GM21526 (cell line): ENCODE measurements around the gene RRP1.

ENCODE experiments used
- ATAC-seq: cut with Tn5 transposase; IDR thresholded peaks from one replicate; pipeline ENCODE4 v1.9.1; 2021; ENCODE audit warnings: moderate library complexity; ENCODE audit not compliant: unreplicated experiment, low FRiP score

The RRP1 gene

DNA sequence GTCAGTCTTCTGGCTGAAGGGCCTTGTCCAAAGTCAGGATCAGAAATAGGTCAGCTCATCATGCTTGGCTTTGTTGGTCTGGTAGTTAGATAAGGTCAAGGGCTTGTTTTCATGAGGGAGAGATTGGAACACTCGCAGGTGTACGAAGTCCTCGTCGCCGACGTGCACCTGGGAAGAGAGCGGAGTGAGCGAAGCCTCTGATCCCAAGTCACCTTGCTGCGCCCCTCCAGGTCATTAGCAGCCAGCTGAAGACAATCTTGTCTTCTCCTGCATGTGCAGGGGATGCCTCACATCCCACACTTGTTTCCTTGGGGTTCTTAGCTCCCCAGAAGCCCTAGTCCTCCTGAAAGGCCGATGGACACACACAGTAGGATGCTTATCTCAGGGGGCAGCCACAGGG lies 15.2 kb upstream of the RRP1 start:
- no peak for ATAC-seq

DNA sequence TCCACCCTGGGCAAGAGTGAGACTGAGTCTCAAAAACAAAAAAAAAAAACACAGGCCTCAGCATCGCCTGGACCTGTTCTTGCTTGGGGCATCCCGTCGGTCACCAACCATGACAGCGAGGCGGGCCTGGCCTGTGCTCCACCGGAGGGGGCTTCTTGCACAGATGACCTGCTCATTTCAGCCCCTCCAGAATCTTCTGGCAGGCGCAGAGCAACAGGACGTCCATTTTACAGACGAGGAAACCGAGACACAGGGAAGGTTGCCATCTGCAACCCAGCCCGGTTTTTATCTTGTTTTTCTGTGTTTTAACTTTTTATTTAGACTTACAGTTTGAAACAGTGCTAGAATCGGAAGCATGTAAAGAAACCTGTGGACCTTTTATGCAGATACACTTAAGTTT lies 14.2 kb upstream of the RRP1 start:
- no peak for ATAC-seq

DNA sequence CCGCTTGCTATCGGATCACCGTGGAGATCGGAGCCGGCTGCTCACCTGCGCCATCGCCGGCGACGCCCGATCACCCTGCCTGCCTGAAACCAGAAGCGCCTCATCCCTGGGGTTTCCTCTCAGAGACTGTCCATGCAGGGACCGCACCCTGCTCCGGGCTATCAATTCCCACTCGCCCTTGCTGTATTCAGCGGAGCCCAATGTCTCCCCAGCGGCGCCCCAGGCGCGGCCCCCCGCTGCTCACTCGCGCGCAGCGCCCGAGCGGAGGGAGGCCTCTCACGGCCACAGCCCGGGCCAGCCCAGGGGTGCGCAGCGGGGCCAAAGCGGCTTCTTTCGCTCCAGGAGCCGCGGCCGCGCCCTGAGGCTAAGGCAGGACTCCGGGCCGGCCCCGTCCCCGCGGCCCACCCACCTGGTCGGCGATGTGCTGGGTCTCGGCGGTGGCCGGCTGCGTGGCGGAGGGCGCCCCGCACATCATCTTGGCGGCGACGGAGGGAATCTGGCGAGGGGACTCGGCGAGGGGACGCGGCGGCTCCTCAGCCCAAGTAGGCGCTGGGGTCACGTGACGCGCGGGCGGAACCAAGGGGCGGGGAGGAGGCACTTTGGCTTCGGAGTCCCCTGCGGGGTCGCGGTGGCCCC lies 13.5 kb upstream of the RRP1 start, which contains the start of gene CSTB:
Gene CSTB (minus strand): TSS at position 514 of the 636 bp plus-strand sequence. CDS start 39 bp downstream, at position 475.
- ATAC-seq: peak; percentile 58

DNA sequence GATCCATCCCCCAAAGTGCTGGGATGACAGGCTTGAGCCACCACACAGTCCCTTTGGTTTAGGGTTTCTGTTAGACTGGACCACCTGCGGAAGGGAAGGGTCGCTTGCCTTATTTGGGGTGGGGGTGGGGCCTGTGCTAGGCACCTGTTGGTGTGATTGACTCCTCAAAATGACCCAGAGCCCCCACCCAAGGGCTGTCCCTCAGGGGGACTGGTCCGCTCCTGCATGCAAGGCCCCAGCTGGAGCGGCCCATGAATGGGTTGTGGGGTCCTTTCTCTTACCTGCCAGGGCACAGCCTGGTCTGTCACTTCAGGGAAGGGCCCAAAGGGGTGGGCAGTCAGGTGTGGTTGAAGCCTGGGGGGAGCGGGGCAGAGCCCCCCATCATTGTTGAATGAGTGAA lies 11.4 kb upstream of the RRP1 start:
- ATAC-seq: no peak

DNA sequence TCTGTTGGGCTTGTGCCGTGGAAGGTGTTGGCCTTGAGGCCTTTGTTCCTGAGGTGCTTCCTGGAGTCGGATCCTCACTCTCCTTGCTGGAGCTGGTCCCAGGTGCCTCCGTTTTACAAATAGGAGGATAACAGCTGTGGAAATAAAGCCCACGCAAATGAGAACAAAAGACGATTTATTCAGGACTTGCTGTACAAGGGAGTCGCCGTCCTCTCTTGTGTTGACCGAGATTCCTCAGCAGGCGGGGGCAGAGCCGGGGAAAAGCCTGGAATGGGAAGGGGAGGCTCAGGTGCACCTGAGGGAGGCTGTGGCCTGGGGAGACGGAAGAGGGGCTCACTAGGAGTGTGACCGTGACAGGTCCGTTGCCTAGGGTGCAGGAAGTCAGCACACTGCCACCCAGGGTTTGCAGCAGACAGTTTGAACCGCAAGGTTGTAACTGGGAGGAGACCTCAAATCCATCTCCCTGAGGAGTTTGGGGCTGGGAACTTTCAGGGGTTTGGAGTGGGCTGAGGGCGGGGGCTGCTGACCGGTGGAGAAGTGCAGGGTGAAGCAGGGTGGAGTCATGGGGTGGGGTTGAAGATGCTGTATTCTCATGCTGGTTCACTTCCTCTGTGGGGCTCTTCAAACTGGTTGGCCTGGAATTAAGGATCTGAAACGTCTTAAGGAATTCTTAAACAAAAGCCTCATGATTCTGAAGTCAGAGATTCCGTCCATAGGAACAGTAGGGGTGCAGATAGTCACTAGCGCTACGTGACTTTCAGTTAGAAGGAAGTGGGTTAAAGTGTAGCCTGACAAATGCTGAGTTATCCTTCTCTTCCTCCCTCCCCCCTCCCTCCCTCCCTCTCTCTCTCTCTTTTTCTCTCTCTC lies 10.7 kb upstream of the RRP1 start:
- no peak for ATAC-seq

DNA sequence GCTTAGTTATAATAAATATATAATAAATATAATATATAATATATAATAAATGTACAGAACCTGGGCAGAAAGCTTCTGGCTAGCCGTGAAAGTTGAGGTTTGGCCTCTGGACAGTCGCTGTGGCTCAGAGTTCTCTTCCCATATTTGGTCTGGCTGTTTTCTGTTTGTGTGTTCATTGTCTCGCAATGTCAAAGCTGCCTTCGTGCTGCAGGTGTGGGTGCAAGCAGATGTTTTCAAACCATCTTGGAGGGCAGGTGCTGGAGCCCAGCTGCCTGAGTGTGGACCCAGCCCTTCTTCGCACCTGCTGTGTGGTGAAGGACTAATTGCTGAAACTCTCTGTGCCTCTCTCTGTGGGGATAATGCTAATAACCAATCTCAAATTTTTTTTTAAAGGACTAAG lies 9.7 kb upstream of the RRP1 start:
- ATAC-seq: no peak

DNA sequence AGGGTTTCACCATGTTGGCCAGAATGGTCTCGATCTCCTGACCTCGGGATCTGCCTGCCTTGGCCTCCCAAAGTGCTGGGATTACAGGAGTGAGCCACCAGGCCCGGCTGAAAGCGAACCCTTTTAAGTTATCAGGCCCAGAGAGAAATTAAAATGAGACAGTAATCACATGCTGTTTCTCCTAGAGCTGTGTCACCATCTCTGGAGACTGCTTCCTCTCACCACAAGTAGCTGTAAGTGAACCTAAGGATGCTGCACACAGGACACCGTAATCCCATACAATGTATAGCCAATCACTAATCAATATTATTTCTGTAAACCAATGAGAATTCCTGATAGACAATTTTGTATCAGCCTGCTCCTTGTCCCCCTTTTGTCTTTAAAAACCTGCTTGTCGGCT lies 7.5 kb upstream of the RRP1 start:
- ATAC-seq: no peak

DNA sequence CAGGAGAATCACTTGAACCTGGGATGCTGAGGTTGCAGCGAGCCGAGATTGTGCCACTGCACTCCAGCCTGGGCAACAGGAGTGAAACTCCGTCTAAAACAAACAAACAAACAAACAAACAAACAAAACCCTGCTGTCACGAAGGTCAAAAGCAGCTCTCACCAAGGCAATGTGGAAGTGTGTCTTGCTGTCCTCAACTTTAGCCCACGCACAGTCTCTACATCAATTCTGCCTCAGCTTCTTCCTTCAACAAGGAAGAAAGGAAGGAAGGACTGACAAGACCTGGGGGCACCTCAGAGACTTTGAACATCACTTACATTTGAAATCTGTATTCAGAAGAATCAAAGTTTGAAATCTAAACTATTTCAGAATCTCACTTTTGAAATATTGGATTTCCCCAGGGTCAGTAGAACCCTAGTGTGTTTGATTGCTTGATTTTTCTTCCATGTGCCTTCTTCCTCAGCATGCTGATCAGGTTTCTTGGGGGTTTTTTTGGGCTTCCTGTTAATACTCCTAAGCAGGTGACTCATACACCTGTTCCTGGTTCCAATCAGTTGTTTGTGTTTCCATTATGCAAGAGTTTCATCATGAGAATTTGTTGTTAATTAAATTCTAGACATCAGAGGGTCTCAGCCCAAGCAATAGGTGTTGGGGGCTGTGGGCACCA lies 6.8 kb upstream of the RRP1 start:
- ATAC-seq: no peak

DNA sequence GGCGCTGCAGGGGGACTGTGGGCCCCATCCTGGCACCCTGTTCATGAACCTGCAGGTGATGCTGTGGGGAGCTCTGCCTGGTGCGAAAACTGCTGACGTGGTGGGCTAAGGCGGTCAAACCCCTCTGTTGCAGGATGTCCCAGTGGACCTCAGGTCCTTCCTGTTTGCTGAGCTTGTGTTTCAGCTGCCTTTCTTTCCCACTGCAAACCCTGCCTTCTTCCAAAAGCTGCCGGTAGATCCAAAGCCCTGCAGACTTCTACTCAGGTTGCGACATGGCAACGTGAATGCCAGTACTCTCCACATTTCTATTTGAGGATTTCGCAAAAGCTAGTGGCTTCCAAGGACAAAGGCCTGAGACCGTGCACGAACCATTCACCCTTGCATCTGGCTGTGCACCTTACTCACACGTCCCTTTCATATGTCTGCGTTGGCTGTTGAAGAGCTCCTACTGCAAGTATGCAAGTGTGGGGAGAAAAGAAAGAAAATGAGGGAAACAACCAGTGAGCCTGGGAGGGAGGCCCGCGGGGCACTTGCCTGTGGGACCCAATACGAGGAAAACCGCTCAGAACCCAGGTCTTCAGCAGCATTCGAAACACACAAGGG lies 6.2 kb upstream of the RRP1 start:
- no peak for ATAC-seq

DNA sequence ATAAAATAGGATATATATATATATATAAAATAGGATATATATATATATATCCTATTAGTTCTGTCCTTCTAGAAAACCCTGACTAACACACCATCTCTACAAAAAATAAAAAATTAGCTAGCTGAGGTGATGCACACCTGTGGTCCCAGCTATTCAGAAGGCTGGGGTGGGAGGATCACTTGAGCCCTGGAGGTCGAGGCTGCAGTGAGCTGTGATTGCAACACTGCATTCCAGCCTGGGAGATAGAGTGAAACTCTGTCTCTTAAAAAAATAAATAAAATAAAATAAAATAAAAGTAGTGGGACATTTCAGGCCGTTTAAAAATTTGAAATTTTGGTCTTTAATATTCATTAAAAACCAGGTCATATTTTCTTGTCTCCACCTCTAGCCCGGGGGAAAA lies 4.2 kb upstream of the RRP1 start:
- ATAC-seq: no peak

DNA sequence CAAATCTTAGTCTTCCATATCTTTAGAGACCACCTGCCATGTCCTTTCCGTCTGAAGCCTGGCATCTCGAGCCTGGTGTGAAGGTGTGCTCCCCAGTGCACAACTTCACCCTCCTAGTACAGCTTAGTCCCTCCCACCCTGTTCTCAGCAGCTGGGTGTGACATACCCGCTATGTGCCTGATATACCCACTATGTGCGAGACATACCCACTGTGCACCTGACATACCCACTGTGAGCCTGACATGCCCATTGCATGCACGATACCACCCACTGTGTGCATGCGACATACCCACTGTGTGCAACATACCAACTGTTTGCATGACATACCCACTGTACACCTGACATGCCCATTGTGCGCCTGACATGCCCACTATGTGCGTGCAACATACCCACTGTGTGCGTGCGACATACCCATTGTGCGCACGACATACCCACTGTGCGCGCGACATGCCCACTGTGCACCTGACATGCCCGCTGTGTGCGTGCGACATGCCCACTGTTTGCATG lies 3.0 kb upstream of the RRP1 start:
- no peak for ATAC-seq

DNA sequence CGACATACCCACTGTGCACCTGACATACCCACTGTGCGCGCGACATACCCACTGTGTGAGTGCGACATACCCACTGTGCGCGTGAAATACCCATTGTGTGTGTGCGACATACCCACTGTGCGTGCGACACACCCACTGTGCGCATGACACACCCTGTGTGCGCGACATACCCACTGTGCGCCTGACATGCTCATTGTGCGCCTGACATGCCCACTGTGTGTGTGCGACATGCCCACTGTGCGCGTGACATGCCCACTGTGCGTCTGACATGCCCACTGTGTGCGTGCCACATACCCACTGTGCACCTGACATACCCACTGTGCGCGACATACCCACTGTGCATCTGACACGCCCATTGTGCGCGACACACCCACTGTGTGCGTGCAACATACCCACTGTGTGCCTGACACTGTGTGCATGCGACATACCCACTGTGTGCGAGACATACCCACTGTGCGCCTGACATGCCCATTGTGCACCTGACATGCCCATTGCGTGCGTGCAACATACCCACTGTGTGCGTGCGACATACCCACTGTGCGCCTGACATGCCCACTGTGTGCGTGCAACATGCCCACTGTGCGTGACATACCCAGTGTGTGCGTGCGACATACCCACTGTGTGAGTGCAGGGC lies 2.5 kb upstream of the RRP1 start:
- no peak for ATAC-seq

DNA sequence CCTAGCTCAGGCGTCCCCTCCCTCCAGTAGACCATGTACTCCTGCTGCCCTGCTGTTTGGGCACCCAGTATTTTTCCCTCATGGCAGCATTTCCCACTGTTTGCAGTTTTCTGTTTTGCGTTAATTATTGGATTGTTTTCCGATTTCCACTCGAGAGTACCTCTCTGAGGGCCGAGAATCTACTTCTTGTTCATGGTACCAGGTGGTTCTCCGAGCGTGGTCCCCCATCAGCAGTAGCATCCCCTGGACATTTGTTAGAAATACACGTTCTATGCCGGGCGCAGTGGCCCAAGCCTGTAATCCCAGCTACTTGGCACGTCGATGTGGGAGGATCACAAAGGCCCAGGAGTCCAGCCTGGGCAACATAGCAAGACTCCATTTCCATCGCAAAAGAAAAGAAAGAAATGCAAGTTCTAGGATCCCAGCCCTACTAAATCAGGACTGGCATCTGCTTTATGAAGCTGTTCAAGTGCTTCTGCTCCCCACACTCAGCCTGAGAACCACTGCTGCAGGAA lies 690 bp downstream of the RRP1 start:
- no peak for ATAC-seq

DNA sequence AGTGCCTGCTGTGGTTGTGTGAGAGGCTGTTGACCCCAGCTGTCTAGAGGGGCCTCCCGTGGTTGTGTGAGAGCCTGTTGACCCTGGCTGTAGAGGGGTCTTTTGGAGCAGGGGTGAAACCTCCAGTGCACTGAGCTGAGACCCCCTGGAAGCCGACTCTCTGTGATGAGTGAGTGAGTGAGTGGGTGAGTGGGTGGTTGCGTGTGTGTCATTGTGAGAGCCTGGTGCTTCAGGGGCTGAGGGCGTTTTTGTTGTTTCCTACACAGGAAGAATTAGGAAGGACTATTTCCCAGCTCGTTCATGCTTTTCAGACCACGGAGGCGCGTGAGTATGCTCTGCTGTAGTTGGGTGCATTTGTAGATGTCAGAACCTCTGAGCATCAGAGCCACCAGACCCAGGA lies 3.0 kb downstream of the RRP1 start:
- no peak for ATAC-seq

DNA sequence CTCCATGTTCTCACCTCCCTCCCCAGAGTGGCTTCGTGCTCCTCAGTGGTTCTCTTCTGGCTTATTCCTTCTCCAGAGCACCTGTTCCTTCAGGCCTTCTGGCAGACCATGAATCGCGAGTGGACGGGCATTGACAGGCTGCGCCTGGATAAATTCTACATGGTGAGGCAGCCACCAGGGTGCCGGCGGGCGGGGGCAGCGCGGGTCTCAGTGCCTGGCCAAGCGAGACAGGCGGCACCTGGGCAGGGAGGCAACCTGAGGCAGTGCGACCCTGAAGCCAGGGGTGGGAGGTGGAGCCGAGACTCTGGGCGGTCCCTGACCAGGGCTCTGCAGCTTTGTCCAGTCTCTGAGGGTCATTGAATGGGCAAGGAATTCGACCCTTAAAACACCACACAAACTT lies 3.9 kb downstream of the RRP1 start:
- ATAC-seq: no peak

DNA sequence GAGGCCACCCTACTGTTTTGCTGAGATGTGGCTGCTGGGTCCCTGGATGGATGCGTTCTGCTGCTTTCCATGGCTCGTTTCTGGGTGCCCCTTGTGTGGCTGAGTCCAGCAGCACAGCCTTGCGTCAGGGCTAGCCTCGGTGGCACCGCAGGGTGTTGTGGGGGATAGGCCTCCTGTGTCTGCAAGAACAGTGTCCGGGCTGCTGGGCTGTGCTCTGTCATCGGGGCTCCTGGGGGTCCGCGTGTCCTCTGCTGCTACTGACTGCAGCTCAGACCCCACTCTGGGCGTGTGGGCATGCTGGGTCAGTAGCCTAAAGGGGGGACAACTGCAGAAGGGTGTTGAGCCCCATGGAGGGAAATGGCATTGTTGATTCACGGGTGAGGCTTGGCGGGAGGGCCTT lies 4.9 kb downstream of the RRP1 start:
- ATAC-seq: no peak

DNA sequence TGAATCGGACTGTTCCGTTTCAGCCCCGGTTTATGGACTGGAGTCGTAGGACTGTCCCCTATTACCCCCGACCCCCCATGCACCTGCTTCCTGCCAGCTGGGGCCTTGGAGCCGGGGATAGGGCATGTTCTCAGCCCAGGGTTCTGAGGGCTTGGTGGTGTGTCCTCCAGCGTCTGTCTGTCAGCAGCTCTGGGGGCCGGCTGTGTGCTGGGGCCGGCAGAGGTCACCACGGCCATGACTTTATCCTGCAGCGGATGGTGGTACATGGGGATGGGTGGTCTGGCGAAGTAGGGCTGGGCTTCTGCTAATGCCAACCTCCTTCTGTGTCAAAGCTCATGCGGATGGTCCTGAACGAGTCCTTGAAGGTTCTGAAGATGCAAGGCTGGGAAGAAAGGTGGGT lies 5.5 kb downstream of the RRP1 start:
- ATAC-seq: no peak

DNA sequence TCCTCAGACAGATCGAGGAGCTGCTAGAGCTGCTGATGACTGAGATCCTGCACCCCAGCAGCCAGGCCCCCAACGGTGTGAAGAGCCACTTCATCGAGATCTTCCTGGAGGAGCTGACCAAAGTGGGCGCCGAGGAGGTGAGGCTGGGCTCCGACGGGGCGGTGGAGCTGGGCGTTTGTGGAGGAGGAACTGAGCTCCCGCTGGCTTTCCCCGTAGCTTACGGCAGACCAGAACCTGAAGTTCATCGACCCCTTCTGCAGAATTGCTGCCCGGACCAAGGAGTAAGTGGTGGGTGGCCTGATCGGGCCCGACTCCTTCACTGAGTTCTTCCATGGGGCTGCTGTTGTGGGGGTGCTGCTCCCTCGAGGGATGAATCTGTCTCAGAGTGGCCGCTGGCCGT lies 8.0 kb downstream of the RRP1 start:
- ATAC-seq: no peak

DNA sequence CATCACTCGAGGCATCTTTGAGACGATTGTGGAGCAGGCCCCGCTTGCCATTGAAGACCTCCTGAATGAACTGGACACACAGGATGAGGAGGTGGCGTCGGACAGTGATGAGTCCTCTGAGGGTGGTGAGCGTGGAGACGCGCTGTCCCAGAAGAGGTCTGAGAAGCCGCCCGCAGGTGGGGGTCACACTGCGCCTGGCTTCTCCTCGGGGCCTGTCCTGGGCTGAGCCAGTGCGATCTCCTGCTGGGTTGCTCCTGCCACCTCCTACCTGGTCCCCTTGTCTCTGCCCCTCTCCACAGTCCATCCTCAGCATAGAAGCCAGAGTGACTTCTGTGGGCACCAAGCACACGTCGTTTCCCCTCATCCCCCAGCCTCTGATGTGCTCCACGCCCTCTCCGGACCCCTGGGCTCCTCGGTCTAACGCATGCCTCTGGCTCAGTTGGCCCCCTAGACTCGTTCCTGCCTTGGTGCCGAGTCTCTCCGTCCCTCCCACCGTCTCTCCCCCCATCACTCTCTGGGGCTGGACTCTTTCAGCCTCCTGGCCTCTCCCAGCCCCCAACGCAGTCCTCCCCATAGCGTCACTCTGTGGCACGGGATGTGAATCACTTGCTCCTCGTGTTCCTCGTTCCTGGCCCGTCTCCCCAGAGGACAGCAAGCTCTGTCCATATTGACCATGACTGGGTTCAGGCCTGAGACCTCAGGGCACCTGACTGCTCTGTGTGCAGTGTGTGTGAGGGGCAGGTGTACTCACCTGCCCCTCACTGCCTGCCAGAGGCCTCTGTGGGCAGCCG lies 8.7 kb downstream of the RRP1 start:
- no peak for ATAC-seq
